Activated naive CD8-positive, alpha-beta T cell (primary cell): ENCODE results near the gene SMKR1.
A peak's percentile ranks its signal among the peaks of the same experiment; 100 is the strongest.

Experiments
- H3K27ac Mint-ChIP-seq: one replicate; pipeline ENCODE4 v1.8.0; 2021; ENCODE audit warnings: mixed read lengths
- H3K27me3 Mint-ChIP-seq: one replicate; pipeline ENCODE4 v1.8.0; 2021; ENCODE audit warnings: mixed read lengths
- H3K36me3 Mint-ChIP-seq: one replicate; pipeline ENCODE4 v1.8.0; 2021; ENCODE audit warnings: mixed read lengths
- H3K4me1 Mint-ChIP-seq: one replicate; pipeline ENCODE4 v1.8.0; 2021; ENCODE audit warnings: low read depth, mixed read lengths
- H3K4me3 Mint-ChIP-seq: one replicate; pipeline ENCODE4 v1.8.0; 2021; ENCODE audit warnings: mild to moderate bottlenecking, mixed read lengths
- H3K9me3 Mint-ChIP-seq: one replicate; pipeline ENCODE4 v1.8.0; 2021; ENCODE audit warnings: low read depth, mixed read lengths

SMKR1 gene

DNA sequence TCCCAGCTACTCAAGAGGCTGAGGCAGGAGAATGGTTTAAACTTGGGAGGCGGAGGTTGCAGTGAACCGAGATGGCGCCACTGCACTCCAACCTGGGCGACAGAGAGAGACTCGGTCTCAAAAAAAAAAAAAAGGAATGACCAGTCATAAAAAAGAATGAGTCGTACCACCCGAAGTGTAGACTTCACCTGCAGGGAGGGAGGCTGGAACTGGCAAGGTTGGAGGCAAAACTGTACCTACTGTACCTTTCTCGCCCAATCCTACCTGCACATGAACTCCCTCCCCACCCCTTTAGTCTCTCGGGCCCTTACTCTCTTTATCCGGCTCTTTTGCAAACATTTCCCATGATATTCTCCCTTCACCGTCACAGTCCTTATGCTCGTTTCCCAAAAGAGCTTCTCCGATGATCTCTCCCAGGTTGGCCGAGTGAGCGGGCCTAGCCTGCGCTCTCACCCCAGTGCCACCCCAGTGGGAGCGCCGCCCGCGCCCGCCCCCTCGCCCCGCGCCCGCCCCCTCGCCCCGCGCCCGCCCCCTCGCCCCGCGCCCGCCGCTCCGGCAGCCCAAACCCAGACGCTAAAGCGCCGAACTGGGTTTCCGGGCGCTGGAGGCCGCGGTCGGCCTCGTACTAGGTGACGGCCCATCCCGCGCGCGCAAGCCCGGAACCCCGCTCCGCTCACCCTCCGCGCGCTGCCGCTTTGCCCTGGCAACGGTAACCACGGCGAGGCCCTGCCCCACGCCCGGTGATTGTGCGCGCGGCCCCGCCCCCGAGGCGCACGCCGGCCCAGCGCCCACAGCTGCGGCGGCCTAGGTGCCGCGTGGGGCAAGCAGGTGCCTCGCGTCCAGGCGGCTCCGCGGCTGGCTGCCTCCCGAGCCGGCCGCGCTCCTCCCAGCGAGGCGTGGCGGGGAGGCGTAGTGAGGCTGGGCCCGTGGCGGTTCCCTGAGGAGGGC lies at the start of gene SMKR1:
Gene SMKR1 (plus strand): TSS at position 772 of the 948 bp plus-strand sequence. CDS start 294 bp downstream, outside the sequence.
- H3K27ac Mint-ChIP-seq = peak within 1 kb of the TSS; percentile 88
- H3K9me3 Mint-ChIP-seq = no peaks in the 10 kb centered on the region
- H3K36me3 Mint-ChIP-seq = no peaks in the 10 kb centered on the region
- peak within 1 kb of the TSS; percentile 92 for H3K4me3 Mint-ChIP-seq
- H3K27me3 Mint-ChIP-seq = no peaks in the 10 kb centered on the region
- peaks cover 17% of the 10 kb centered on the region for H3K4me1 Mint-ChIP-seq

DNA sequence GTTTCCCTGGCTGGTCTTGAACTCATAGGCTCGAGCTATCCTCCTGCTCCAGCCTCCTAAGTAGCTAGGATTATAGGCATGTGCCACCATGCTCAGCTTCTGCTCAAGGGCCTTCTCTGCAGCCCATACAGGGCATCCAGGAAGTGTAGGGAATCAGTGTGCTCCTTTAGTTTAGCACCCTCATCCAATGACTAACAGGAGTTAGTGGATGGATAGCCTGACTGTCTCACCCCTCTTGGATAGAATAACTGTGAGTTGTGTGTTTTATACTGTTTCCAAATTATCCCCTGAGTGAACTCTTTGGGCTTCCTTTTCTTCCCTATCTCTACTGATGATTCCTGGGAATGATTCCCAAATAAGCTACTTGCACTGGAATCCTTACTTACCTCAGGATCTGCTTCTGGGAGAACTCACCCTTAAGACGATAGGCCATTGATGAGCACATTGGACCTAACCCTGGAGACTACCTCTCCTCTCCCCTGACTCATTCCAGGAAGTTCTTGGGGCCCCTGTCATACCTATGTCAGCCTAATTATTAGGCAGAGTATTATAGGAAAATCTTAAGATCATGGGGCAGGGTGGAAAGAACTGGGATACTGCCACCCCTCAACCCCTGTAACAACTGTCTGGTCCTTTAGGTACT lies 49.6 kb upstream of the SMKR1 start:
- Mint-ChIP-seq H3K4me3 (no peak overlapping the region), H3K27me3 (no peaks in the 10 kb centered on the region), H3K36me3 (peaks cover 13% of the 10 kb centered on the region), H3K9me3 (peaks cover 5% of the 10 kb centered on the region), H3K27ac (no peak overlapping the region), H3K4me1 (no peaks in the 10 kb centered on the region)

GRCh38 chr7:129453510-129454248 lies 48.7 kb upstream of the SMKR1 start:
- Mint-ChIP-seq H3K27me3 (no peaks in the 10 kb centered on the region), H3K4me1 (no peaks in the 10 kb centered on the region), H3K4me3 (no peak overlapping the region), H3K27ac (no peak overlapping the region), H3K9me3 (peaks cover 5% of the 10 kb centered on the region), H3K36me3 (peaks cover 9% of the 10 kb centered on the region)

- H3K9me3 Mint-ChIP-seq = peaks cover under 1% of the 10 kb centered on the region
- no peaks in the 10 kb centered on the region for H3K27me3 Mint-ChIP-seq
- H3K4me3 Mint-ChIP-seq = no peak overlapping the region
- H3K36me3 Mint-ChIP-seq = peaks cover 5% of the 10 kb centered on the region
- no peak overlapping the region for H3K27ac Mint-ChIP-seq
- no peaks in the 10 kb centered on the region for H3K4me1 Mint-ChIP-seq
These were observed 48.1 kb upstream of the SMKR1 start for GRCh38 chr7:129454249-129454551.

GRCh38 chr7:129456421-129456820 lies 45.9 kb upstream of the SMKR1 start:
- no peaks in the 10 kb centered on the region for H3K36me3 Mint-ChIP-seq
- no peak overlapping the region for H3K4me3 Mint-ChIP-seq
- no peak overlapping the region for H3K27ac Mint-ChIP-seq
- no peaks in the 10 kb centered on the region for H3K9me3 Mint-ChIP-seq
- no peaks in the 10 kb centered on the region for H3K27me3 Mint-ChIP-seq
- H3K4me1 Mint-ChIP-seq = no peaks in the 10 kb centered on the region

DNA sequence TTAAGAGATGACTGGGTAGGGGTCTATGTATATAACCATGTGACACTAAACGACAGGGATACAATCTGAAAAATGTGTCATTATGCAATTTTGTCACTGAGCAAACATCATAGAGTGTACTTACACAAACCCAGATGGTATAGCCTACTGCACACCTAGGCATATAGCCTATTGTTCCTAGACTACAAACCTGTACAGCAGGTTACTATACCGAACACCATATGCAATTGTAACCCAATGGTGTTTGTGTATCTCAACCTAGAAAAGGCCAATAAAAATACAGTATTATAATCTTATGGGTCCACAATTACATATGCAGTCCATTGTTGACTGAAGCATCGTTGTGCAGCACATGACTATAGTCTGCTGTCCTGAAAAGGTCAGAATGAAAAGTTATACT lies 45.2 kb upstream of the SMKR1 start:
- H3K4me1 Mint-ChIP-seq = no peaks in the 10 kb centered on the region
- H3K4me3 Mint-ChIP-seq = no peak overlapping the region
- no peak overlapping the region for H3K27ac Mint-ChIP-seq
- H3K9me3 Mint-ChIP-seq = no peaks in the 10 kb centered on the region
- no peaks in the 10 kb centered on the region for H3K27me3 Mint-ChIP-seq
- H3K36me3 Mint-ChIP-seq = no peaks in the 10 kb centered on the region

GRCh38 chr7:129458171-129458570 lies 44.2 kb upstream of the SMKR1 start:
- H3K36me3 Mint-ChIP-seq = no peaks in the 10 kb centered on the region
- H3K4me3 Mint-ChIP-seq = no peak overlapping the region
- no peaks in the 10 kb centered on the region for H3K9me3 Mint-ChIP-seq
- no peaks in the 10 kb centered on the region for H3K27me3 Mint-ChIP-seq
- no peak overlapping the region for H3K27ac Mint-ChIP-seq
- H3K4me1 Mint-ChIP-seq = no peaks in the 10 kb centered on the region

DNA sequence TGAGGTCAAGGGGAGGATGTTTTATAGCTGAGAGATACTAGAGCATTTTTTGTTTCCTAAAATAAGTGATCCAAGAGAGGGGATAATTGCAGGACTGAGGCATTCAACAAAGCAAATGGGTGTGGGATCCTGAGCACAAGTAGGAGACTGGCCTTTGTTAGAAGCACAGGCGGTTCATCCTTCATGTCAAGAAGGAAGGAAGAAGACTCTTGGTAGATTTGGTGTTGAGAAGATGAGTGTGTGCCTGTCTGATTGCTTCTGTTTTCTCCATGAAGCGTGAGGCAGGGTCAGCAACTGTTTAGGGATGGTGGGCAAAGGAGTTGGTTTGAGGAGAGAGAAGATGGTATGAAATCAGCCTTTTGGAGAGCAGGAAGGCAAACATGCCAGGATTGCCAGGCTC lies 40.5 kb upstream of the SMKR1 start:
- no peaks in the 10 kb centered on the region for H3K27me3 Mint-ChIP-seq
- no peak overlapping the region for H3K4me3 Mint-ChIP-seq
- no peaks in the 10 kb centered on the region for H3K9me3 Mint-ChIP-seq
- no peaks in the 10 kb centered on the region for H3K36me3 Mint-ChIP-seq
- H3K4me1 Mint-ChIP-seq = no peaks in the 10 kb centered on the region
- no peak overlapping the region for H3K27ac Mint-ChIP-seq

- no peak overlapping the region for H3K4me3 Mint-ChIP-seq
- no peaks in the 10 kb centered on the region for H3K9me3 Mint-ChIP-seq
- no peaks in the 10 kb centered on the region for H3K36me3 Mint-ChIP-seq
- H3K27me3 Mint-ChIP-seq = no peaks in the 10 kb centered on the region
- no peaks in the 10 kb centered on the region for H3K4me1 Mint-ChIP-seq
- H3K27ac Mint-ChIP-seq = no peak overlapping the region
These were observed 39.9 kb upstream of the SMKR1 start for GRCh38 chr7:129462420-129462819.

- no peaks in the 10 kb centered on the region for H3K4me1 Mint-ChIP-seq
- H3K27me3 Mint-ChIP-seq = no peaks in the 10 kb centered on the region
- H3K9me3 Mint-ChIP-seq = no peaks in the 10 kb centered on the region
- H3K4me3 Mint-ChIP-seq = no peak overlapping the region
- no peak overlapping the region for H3K27ac Mint-ChIP-seq
- no peaks in the 10 kb centered on the region for H3K36me3 Mint-ChIP-seq
These were observed 38.1 kb upstream of the SMKR1 start for GRCh38 chr7:129464194-129464593.

- no peak overlapping the region for H3K4me3 Mint-ChIP-seq
- no peak overlapping the region for H3K27ac Mint-ChIP-seq
These were observed 37.3 kb upstream of the SMKR1 start for GRCh38 chr7:129465080-129465479.

DNA sequence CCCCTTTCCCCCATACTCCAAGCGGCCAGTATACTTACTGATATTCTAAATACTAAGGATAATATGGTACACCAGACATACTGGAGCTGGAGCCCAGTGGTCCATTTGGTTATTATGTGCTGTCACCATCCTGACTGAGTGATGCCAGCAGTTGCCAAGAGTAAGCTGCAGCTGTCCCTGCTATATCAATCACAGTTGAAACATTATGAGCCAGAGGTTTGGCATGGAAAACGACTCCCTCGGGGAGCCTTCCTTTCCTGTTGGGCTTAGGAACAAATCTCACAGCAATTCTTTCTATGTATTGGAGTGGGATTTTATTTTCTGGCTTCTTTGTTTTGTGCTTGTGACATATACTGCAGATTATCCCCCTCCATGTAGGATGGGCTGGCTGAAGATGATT lies 35.5 kb upstream of the SMKR1 start:
- H3K4me1 Mint-ChIP-seq = no peaks in the 10 kb centered on the region
- H3K36me3 Mint-ChIP-seq = no peaks in the 10 kb centered on the region
- no peak overlapping the region for H3K27ac Mint-ChIP-seq
- H3K9me3 Mint-ChIP-seq = no peaks in the 10 kb centered on the region
- H3K27me3 Mint-ChIP-seq = no peaks in the 10 kb centered on the region
- no peak overlapping the region for H3K4me3 Mint-ChIP-seq

More at GRCh38 chr7:129465080-129465479, 37.3 kb upstream of the SMKR1 start:
- H3K9me3 Mint-ChIP-seq = no peaks in the 10 kb centered on the region
- H3K36me3 Mint-ChIP-seq = no peaks in the 10 kb centered on the region
- H3K27me3 Mint-ChIP-seq = no peaks in the 10 kb centered on the region
- no peaks in the 10 kb centered on the region for H3K4me1 Mint-ChIP-seq

DNA sequence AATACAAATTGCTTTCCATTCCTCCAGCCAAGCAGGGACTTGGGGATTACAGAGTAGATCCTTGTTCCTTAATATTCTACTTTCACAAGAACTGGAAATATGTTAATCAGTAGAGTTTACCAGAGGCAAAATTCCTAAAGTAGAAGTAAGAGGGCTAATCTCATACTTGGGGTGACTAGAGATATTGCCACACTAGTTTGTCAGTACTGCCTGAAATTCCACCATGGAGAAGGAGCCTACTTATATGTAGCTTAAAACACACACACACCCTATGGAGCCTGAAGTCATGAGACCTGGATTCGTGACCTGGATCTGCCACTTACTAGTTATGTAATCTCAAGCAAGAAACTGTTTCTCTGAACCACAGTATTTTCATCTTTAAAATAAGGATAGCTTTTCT lies 34.2 kb upstream of the SMKR1 start:
- H3K9me3 Mint-ChIP-seq = no peaks in the 10 kb centered on the region
- no peak overlapping the region for H3K27ac Mint-ChIP-seq
- H3K36me3 Mint-ChIP-seq = no peaks in the 10 kb centered on the region
- H3K27me3 Mint-ChIP-seq = no peaks in the 10 kb centered on the region
- H3K4me1 Mint-ChIP-seq = no peaks in the 10 kb centered on the region
- no peak overlapping the region for H3K4me3 Mint-ChIP-seq

DNA sequence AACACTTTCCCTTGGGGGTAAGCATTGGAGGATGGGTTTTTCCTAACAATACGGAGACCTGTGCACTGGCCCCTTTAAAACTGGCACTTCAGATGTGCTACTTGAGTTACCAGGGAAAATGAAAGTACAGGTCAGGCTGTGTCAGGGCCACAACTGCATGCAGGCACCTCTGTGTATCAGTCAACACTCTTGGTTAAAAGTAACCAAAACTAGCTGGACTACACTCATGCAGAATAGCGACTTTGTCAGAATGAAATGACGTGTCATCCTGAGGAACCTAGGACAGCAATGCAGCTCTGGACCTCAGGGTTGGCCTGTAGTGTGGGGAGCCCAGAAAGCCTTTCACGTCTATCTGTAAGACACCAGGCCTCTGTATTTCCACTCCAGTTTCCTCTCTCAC lies 33.8 kb upstream of the SMKR1 start:
- Mint-ChIP-seq H3K4me1 (no peaks in the 10 kb centered on the region), H3K27me3 (no peaks in the 10 kb centered on the region), H3K9me3 (no peaks in the 10 kb centered on the region), H3K27ac (no peak overlapping the region), H3K4me3 (no peak overlapping the region), H3K36me3 (no peaks in the 10 kb centered on the region)

DNA sequence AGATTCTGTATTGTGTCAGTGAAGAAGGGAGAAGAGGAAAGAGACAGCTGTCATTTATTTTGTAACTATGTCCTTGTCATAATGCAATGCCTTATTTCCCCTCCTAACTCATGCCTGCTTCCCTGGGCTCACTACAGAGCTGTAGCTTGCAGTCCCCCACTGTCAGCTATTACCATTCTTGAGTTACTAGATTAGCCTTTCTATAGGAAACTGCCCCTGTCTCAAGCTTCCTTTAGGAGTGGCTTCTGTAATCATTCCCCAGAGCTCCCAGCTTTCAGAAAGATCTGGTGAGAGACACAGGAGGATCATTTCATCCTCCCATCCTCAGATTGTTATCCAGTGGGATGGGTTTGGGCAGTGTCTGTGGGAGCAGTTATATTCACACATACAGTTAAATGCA lies 32.4 kb upstream of the SMKR1 start:
- Mint-ChIP-seq H3K27ac (no peak overlapping the region), H3K36me3 (no peaks in the 10 kb centered on the region), H3K4me3 (no peak overlapping the region), H3K4me1 (no peaks in the 10 kb centered on the region), H3K27me3 (no peaks in the 10 kb centered on the region), H3K9me3 (no peaks in the 10 kb centered on the region)
